Stimulated activated effector memory CD8-positive, alpha-beta T cell treated with anti-CD3 and anti-CD28 coated beads, Interleukin-12 subunit alpha, Interleukin-12 subunit beta, amount 100 ng/mL, for 72 hours (primary cell): ENCODE data around the gene SCFD1.
"Not testable (repeated sequence)": the region's sequence is repeated elsewhere in the genome, so short reads cannot be mapped to it uniquely, and the experiment has no call there.

Experiments used
- ATAC-seq: fragments of 150-1000 bp; cut with Tn5 transposase; 2 replicates; pipeline ENCODE4 v1.10.0; 2021
- DNase-seq, 2 donors: peaks; one replicate each; pipeline ENCODE4 v3.0.0; 2021 to 2022; ENCODE audit warnings: low spot score in 2 of 2
- H3K27ac Mint-ChIP-seq: one replicate; pipeline ENCODE4 v1.8.0; 2022; ENCODE audit warnings: mild to moderate bottlenecking, mixed read lengths
- H3K36me3 Mint-ChIP-seq: one replicate; pipeline ENCODE4 v1.8.0; 2022; ENCODE audit warnings: mild to moderate bottlenecking, mixed read lengths
- H3K4me1 Mint-ChIP-seq: one replicate; pipeline ENCODE4 v1.8.0; 2022; ENCODE audit warnings: mixed read lengths
- H3K4me3 Mint-ChIP-seq: one replicate; pipeline ENCODE4 v1.8.0; 2022; ENCODE audit warnings: mild to moderate bottlenecking, mixed read lengths
- H3K9me3 Mint-ChIP-seq: one replicate; pipeline ENCODE4 v1.8.0; 2022; ENCODE audit warnings: mixed read lengths

SCFD1 gene

GRCh38 chr14:30632730-30633129 lies 10.6 kb downstream of the SCFD1 start:
- ATAC-seq (no peak), DNase-seq (no peak)
- Mint-ChIP-seq H3K4me1 (peaks cover 11% of the 10 kb centered on the region), H3K9me3 (no peaks in the 10 kb centered on the region), H3K27ac (no peak overlapping the region), H3K4me3 (no peak overlapping the region), H3K36me3 (peaks cover 73% of the 10 kb centered on the region)

- Mint-ChIP-seq H3K9me3 (no peaks in the 10 kb centered on the region), H3K4me3 (no peak overlapping the region), H3K36me3 (peaks cover 93% of the 10 kb centered on the region), H3K27ac (no peak overlapping the region), H3K4me1 (peaks cover 7% of the 10 kb centered on the region)
- no peak for ATAC-seq
- DNase-seq, result no peak
Observed at GRCh38 chr14:30638926-30639325, 16.8 kb downstream of the SCFD1 start.

GRCh38 chr14:30641207-30641606 lies 19.1 kb downstream of the SCFD1 start:
- ATAC-seq (no peak), DNase-seq (no peak)
- peaks cover 13% of the 10 kb centered on the region for H3K4me1 Mint-ChIP-seq
- H3K9me3 Mint-ChIP-seq, result no peaks in the 10 kb centered on the region
- H3K4me3 Mint-ChIP-seq, result no peak overlapping the region
- H3K27ac Mint-ChIP-seq, result no peak overlapping the region
- peaks cover 92% of the 10 kb centered on the region for H3K36me3 Mint-ChIP-seq

- not testable (repeated sequence) for ATAC-seq, DNase-seq, H3K27ac Mint-ChIP-seq, H3K4me3 Mint-ChIP-seq, H3K9me3 Mint-ChIP-seq
- Mint-ChIP-seq H3K36me3 (peaks cover 83% of the 10 kb centered on the region), H3K4me1 (peaks cover 13% of the 10 kb centered on the region)
Observed at GRCh38 chr14:30644462-30644861, 22.3 kb downstream of the SCFD1 start.

- peaks cover 13% of the 10 kb centered on the region for H3K4me1 Mint-ChIP-seq
- DNase-seq (no peak), ATAC-seq (no peak)
- no peak overlapping the region for H3K4me3 Mint-ChIP-seq
- no peak overlapping the region for H3K27ac Mint-ChIP-seq
- no peaks in the 10 kb centered on the region for H3K9me3 Mint-ChIP-seq
- H3K36me3 Mint-ChIP-seq, result peaks cover 72% of the 10 kb centered on the region
Observed at GRCh38 chr14:30645600-30645999, 23.5 kb downstream of the SCFD1 start.

GRCh38 chr14:30648471-30648870 lies 26.4 kb downstream of the SCFD1 start:
- Mint-ChIP-seq H3K9me3 (no peaks in the 10 kb centered on the region), H3K27ac (no peak overlapping the region), H3K36me3 (peaks cover 44% of the 10 kb centered on the region), H3K4me1 (peaks cover 13% of the 10 kb centered on the region), H3K4me3 (no peak overlapping the region)
- no peak for ATAC-seq
- no peak for DNase-seq

- DNase-seq (no peak), ATAC-seq (no peak)
- Mint-ChIP-seq H3K36me3 (peaks cover 14% of the 10 kb centered on the region), H3K4me3 (no peak overlapping the region), H3K4me1 (peaks cover 1% of the 10 kb centered on the region), H3K9me3 (no peaks in the 10 kb centered on the region), H3K27ac (no peak overlapping the region)
Observed at GRCh38 chr14:30651937-30652336, 29.8 kb downstream of the SCFD1 start.

- H3K36me3 Mint-ChIP-seq, result peaks cover 7% of the 10 kb centered on the region
- no peak overlapping the region for H3K4me3 Mint-ChIP-seq
- H3K27ac Mint-ChIP-seq, result no peak overlapping the region
- no peak for ATAC-seq
- DNase-seq, result no peak
- no peaks in the 10 kb centered on the region for H3K4me1 Mint-ChIP-seq
- no peaks in the 10 kb centered on the region for H3K9me3 Mint-ChIP-seq
Observed at GRCh38 chr14:30655124-30655523, 33.0 kb downstream of the SCFD1 start.

GRCh38 chr14:30655658-30656057 lies 33.5 kb downstream of the SCFD1 start:
- DNase-seq (no peak), ATAC-seq (no peak)
- no peak overlapping the region for H3K4me3 Mint-ChIP-seq
- no peaks in the 10 kb centered on the region for H3K4me1 Mint-ChIP-seq
- no peaks in the 10 kb centered on the region for H3K9me3 Mint-ChIP-seq
- H3K36me3 Mint-ChIP-seq, result peaks cover 13% of the 10 kb centered on the region
- H3K27ac Mint-ChIP-seq, result no peak overlapping the region

- Mint-ChIP-seq H3K4me3 (no peak overlapping the region), H3K9me3 (no peaks in the 10 kb centered on the region), H3K27ac (no peak overlapping the region), H3K36me3 (peaks cover 18% of the 10 kb centered on the region), H3K4me1 (no peaks in the 10 kb centered on the region)
- ATAC-seq (no peak), DNase-seq (no peak)
Observed at GRCh38 chr14:30656190-30656632, 34.1 kb downstream of the SCFD1 start.

GRCh38 chr14:30657050-30657449 lies 34.9 kb downstream of the SCFD1 start:
- Mint-ChIP-seq H3K27ac (no peak overlapping the region), H3K36me3 (peaks cover 23% of the 10 kb centered on the region)

GRCh38 chr14:30657606-30658163 lies 35.6 kb downstream of the SCFD1 start:
- Mint-ChIP-seq H3K4me1 (no peaks in the 10 kb centered on the region), H3K4me3 (no peak overlapping the region), H3K36me3 (peaks cover 29% of the 10 kb centered on the region), H3K9me3 (no peaks in the 10 kb centered on the region), H3K27ac (no peak overlapping the region)
- no peak for DNase-seq
- no peak for ATAC-seq

More at GRCh38 chr14:30657050-30657449, 34.9 kb downstream of the SCFD1 start:
- no peaks in the 10 kb centered on the region for H3K9me3 Mint-ChIP-seq
- H3K4me1 Mint-ChIP-seq, result no peaks in the 10 kb centered on the region
- ATAC-seq (no peak), DNase-seq (no peak)
- H3K4me3 Mint-ChIP-seq, result no peak overlapping the region

GRCh38 chr14:30658645-30659044 lies 36.5 kb downstream of the SCFD1 start:
- Mint-ChIP-seq H3K27ac (no peak overlapping the region), H3K4me1 (no peaks in the 10 kb centered on the region)
- no peak for ATAC-seq

GRCh38 chr14:30669594-30669993 lies 47.5 kb downstream of the SCFD1 start:
- Mint-ChIP-seq H3K4me1 (peaks cover 17% of the 10 kb centered on the region), H3K9me3 (peaks cover 3% of the 10 kb centered on the region), H3K4me3 (no peak overlapping the region), H3K27ac (no peak overlapping the region), H3K36me3 (peaks cover 46% of the 10 kb centered on the region)
- ATAC-seq, result no peak
- no peak for DNase-seq

More at GRCh38 chr14:30658645-30659044, 36.5 kb downstream of the SCFD1 start:
- Mint-ChIP-seq H3K4me3 (no peak overlapping the region), H3K36me3 (peaks cover 34% of the 10 kb centered on the region), H3K9me3 (no peaks in the 10 kb centered on the region)
- no peak for DNase-seq

GRCh38 chr14:30673071-30673470 lies 51.0 kb downstream of the SCFD1 start:
- DNase-seq (no peak), ATAC-seq (no peak)
- H3K9me3 Mint-ChIP-seq, result no peaks in the 10 kb centered on the region
- no peak overlapping the region for H3K4me3 Mint-ChIP-seq
- H3K36me3 Mint-ChIP-seq, result peaks cover 72% of the 10 kb centered on the region
- H3K27ac Mint-ChIP-seq, result no peak overlapping the region
- no peaks in the 10 kb centered on the region for H3K4me1 Mint-ChIP-seq

- H3K4me1 Mint-ChIP-seq, result no peaks in the 10 kb centered on the region
- H3K27ac Mint-ChIP-seq, result no peak overlapping the region
- DNase-seq (no peak), ATAC-seq (no peak)
- no peak overlapping the region for H3K4me3 Mint-ChIP-seq
- H3K36me3 Mint-ChIP-seq, result peaks cover 66% of the 10 kb centered on the region
- no peaks in the 10 kb centered on the region for H3K9me3 Mint-ChIP-seq
Observed at GRCh38 chr14:30678926-30679431, 56.9 kb downstream of the SCFD1 start.
